Lower leg skin (tissue), 3 donors: ENCODE results near the gene CAPN5.

Source experiments
- POLR2A ChIP-seq, 2 donors: fragments of 450-650 bp; IDR thresholded peaks; one replicate each; pipeline ENCODE4 v1.6.1; 2016 to 2017; ENCODE audit warnings: antibody characterized with exemption in 2 of 2, mild to moderate bottlenecking in 1 of 2, moderate library complexity in 1 of 2
- TF ChIP-seq, protein P1 (sequence below), 3 donors: fragments of 450-650 bp; IDR thresholded peaks; one replicate each; pipeline ENCODE4 v1.5.1; 2016; ENCODE audit warnings: antibody characterized with exemption in 3 of 3, mild to moderate bottlenecking in 3 of 3, moderate library complexity in 2 of 3

DNA sequence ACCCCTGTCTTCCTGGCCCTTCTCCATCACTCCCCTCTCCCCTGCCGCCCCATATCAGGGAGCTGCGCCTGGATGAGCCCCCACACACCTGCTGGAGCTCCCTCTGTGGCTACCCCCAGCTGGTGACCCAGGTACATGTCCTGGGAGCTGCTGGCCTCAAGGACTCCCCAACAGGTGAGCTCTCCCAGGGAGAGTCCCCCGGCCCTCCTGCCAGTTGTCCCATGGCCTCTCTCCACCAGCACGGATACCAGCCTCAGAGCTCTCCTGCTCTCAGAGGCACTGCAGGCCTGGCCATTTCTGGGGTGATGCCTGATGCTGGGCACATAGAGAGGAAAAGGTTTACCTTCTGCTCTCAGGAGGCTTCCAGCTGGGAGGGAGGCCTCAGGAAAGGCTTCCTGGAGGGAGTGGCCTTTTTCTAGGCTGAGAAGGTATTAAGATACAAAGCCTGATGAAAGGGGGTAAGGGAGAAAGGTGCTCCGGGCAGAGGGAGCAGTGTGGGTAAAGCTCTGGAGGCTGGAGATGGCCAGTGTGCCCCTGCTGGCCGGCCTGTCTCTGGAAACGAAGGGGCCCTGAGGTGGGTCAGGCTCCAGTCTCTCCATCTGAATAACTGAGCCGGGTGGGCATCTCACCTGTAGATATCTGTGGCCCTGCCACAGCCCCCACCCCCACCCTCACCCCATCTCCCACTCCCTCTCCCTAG lies 55.3 kb downstream of the CAPN5 start:
- TF ChIP-seq, protein P1, sequence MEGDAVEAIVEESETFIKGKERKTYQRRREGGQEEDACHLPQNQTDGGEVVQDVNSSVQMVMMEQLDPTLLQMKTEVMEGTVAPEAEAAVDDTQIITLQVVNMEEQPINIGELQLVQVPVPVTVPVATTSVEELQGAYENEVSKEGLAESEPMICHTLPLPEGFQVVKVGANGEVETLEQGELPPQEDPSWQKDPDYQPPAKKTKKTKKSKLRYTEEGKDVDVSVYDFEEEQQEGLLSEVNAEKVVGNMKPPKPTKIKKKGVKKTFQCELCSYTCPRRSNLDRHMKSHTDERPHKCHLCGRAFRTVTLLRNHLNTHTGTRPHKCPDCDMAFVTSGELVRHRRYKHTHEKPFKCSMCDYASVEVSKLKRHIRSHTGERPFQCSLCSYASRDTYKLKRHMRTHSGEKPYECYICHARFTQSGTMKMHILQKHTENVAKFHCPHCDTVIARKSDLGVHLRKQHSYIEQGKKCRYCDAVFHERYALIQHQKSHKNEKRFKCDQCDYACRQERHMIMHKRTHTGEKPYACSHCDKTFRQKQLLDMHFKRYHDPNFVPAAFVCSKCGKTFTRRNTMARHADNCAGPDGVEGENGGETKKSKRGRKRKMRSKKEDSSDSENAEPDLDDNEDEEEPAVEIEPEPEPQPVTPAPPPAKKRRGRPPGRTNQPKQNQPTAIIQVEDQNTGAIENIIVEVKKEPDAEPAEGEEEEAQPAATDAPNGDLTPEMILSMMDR (IDR thresholded peaks at IDR 0.05), result no peak
- TF ChIP-seq POLR2A (IDR thresholded peaks at IDR 0.05), result no peak
